HepG2 (cell line): Measurements from ENCODE around the gene CCDC197. TPM values are rescaled to one million over a fixed set of nuclear protein-coding genes. Genes with fewer than 3 reads are reported as not detected.
A peak's percentile ranks its signal among the peaks of the same experiment; 100 is the strongest.

ENCODE experiments used
- ATAC-seq: fragments of 200-7000 bp; cut with Tn5 transposase; 3 replicates; pipeline ENCODE4 v1.9.1; 2020; ENCODE audit warnings: mild to moderate bottlenecking, moderate library complexity
- BruUV-seq: library from RNA; stranded (reverse); fragments of 400-500 nt; replicated peaks from 2 replicates; lab custom pipeline; 2021; lab: Mats Ljungman, UMichigan
- CTCF ChIA-PET: fragments of 300-600 bp; formaldehyde crosslinking; extraction: SDS; loops from one replicate; lab custom pipeline; 2021; ENCODE audit warnings: low total read pairs, inconsistent platforms, low intra/inter-chr PET ratio; lab: Yijun Ruan, JAX
- POLR2A ChIA-PET: fragments of 350-600 bp; sonication (Branson Sonifier 250); formaldehyde crosslinking; loops from one replicate; lab custom pipeline; 2020; ENCODE audit warnings: antibody characterized with exemption, inconsistent platforms; lab: Yijun Ruan, JAX
- DNase-seq: peaks from one replicate; pipeline ENCODE4 v3.0.0-alpha.2; 2015; ENCODE audit warnings: low spot score
- FAIRE-seq: peaks from 3 replicates; lab custom pipeline; 2011; peaks lifted over from hg19 to GRCh38; lab: Jason Lieb, UNC
- H2AFZ ChIP-seq: one replicate; pipeline ENCODE4 v1.6.1; 2011; ENCODE audit warnings: low read length, inconsistent platforms
- H3K27ac ChIP-seq: fragments of 300-600 bp; 3 replicates; pipeline ENCODE4 v1.8.0; 2011; ENCODE audit warnings: mixed run types, mild to moderate bottlenecking, mixed read lengths, low read length, inconsistent platforms; ENCODE audit not compliant: insufficient read depth; ENCODE audit errors: extremely low read length
- H3K27me3 ChIP-seq, 2 experiments: fragments of 200-600 bp in 1 of 2; 2 replicates in 1 of 2; 3 replicates in 1 of 2; pipeline versions ENCODE4 v1.6.0 to v1.8.0; 2011; ENCODE audit warnings: low read length in 2 of 2, mild to moderate bottlenecking in 2 of 2, moderate library complexity in 2 of 2, inconsistent platforms in 1 of 2; ENCODE audit not compliant: insufficient read depth in 2 of 2, control insufficient read depth in 1 of 2
- H3K36me3 ChIP-seq, 2 experiments: fragments of 200-600 bp in 1 of 2; replicated peaks in 1 of 2; 2 replicates in 1 of 2; 3 replicates in 1 of 2; pipeline versions ENCODE4 v1.5.1 to v1.8.0; 2011; ENCODE audit warnings: low read length in 2 of 2, inconsistent platforms in 1 of 2; ENCODE audit not compliant: insufficient read depth in 2 of 2, control insufficient read depth in 1 of 2
- H3K4me1 ChIP-seq: 2 replicates; pipeline ENCODE4 v1.5.1; 2012; ENCODE audit warnings: low read length, inconsistent platforms; ENCODE audit not compliant: insufficient read depth
- H3K4me2 ChIP-seq: 2 replicates; pipeline ENCODE4 v1.6.0; 2011; ENCODE audit warnings: low read depth, low read length, inconsistent platforms
- H3K4me3 ChIP-seq, 3 experiments: fragments of 200-600 bp in 1 of 3; sonication (generic), shearing (Covaris generic) in 1 of 3; replicated peaks in 1 of 3; 2 replicates each; pipeline ENCODE4 v1.5.1; 2011 to 2016; ENCODE audit warnings: low read length in 3 of 3, inconsistent platforms in 2 of 3, low read depth in 2 of 3, mild to moderate bottlenecking in 2 of 3, control low read depth in 1 of 3, mixed read lengths in 1 of 3; ENCODE audit not compliant: insufficient read depth in 1 of 3
- H3K79me2 ChIP-seq: one replicate; pipeline ENCODE4 v1.6.1; 2011; ENCODE audit warnings: low read length, inconsistent platforms; ENCODE audit not compliant: insufficient read depth
- H3K9ac ChIP-seq: 2 replicates; pipeline ENCODE4 v1.6.0; 2011; ENCODE audit warnings: mild to moderate bottlenecking, low read depth, low read length, inconsistent platforms; ENCODE audit not compliant: insufficient read depth
- H3K9me3 ChIP-seq: 2 replicates; pipeline ENCODE4 v1.5.1; 2012; ENCODE audit warnings: mild to moderate bottlenecking, low read length
- H4K20me1 ChIP-seq: 2 replicates; pipeline ENCODE4 v1.6.0; 2011; ENCODE audit warnings: inconsistent platforms, mild to moderate bottlenecking, low read length, moderate library complexity; ENCODE audit not compliant: insufficient read depth
- GATAD2A ChIP-seq: IDR thresholded peaks from 2 replicates; pipeline ENCODE4 v1.6.1; 2016
- KAT7 ChIP-seq: IDR thresholded peaks from 2 replicates; pipeline ENCODE4 v1.6.1; 2018; ENCODE audit warnings: borderline replicate concordance, missing compliant biosample characterization
- NR2F6 ChIP-seq, 2 experiments: IDR thresholded peaks; 2 replicates each; pipeline ENCODE4 v1.6.1; 2016; ENCODE audit warnings: antibody characterized with exemption in 1 of 2, mild to moderate bottlenecking in 1 of 2
- NRL ChIP-seq: sonication (generic); formaldehyde crosslinking; IDR thresholded peaks from 2 replicates; pipeline ENCODE4 v1.5.0; 2020; ENCODE audit warnings: missing genetic modification reagents, mild to moderate bottlenecking, moderate library complexity, borderline replicate concordance
- ONECUT2 ChIP-seq: sonication (generic); formaldehyde crosslinking; IDR thresholded peaks from 2 replicates; pipeline ENCODE4 v1.4.0; 2020; ENCODE audit warnings: missing genetic modification reagents
- POLR2A ChIP-seq, 2 experiments: IDR thresholded peaks; 2 replicates each; pipeline ENCODE4 v1.6.1; 2011; ENCODE audit warnings: low read depth in 2 of 2, low read length in 2 of 2, mild to moderate bottlenecking in 1 of 2, moderate library complexity in 1 of 2; ENCODE audit not compliant: insufficient read depth in 1 of 2
- SALL1 ChIP-seq: sonication (generic); formaldehyde crosslinking; IDR thresholded peaks from 2 replicates; pipeline ENCODE4 v1.8.0; 2022; ENCODE audit warnings: mild to moderate bottlenecking, missing genetic modification reagents
- SMAD3 ChIP-seq: sonication (generic); formaldehyde crosslinking; IDR thresholded peaks from 2 replicates; pipeline ENCODE4 v1.4.0; 2020; ENCODE audit warnings: missing genetic modification reagents
- TAF1 ChIP-seq: sonication (generic); formaldehyde crosslinking; IDR thresholded peaks from 2 replicates; pipeline ENCODE4 v1.4.0; 2020; ENCODE audit warnings: missing genetic modification reagents
- TP53 ChIP-seq: sonication (generic); formaldehyde crosslinking; conservative IDR thresholded peaks from 2 replicates; pipeline ENCODE4 v1.4.0; 2020; ENCODE audit warnings: missing genetic modification reagents
- ZFX ChIP-seq: sonication (generic); formaldehyde crosslinking; IDR thresholded peaks from 2 replicates; pipeline ENCODE4 v1.4.0; 2020; ENCODE audit warnings: mild to moderate bottlenecking, low read depth, missing genetic modification reagents, moderate library complexity
- ZFY ChIP-seq: sonication (generic); formaldehyde crosslinking; IDR thresholded peaks from 2 replicates; pipeline ENCODE4 v1.4.0; 2020; ENCODE audit warnings: missing genetic modification reagents
- ZNF256 ChIP-seq: sonication (generic); formaldehyde crosslinking; conservative IDR thresholded peaks from 2 replicates; pipeline ENCODE4 v1.4.0; 2020; ENCODE audit warnings: missing genetic modification reagents
- ZNF614 ChIP-seq: IDR thresholded peaks from 2 replicates; pipeline ENCODE4 v1.6.1; 2018; ENCODE audit warnings: missing biosample characterization, missing genetic modification reagents, inconsistent platforms, borderline replicate concordance
- ZNF644 ChIP-seq: IDR thresholded peaks from 2 replicates; pipeline ENCODE4 v1.6.1; 2016; ENCODE audit warnings: low read depth
- ZNF891 ChIP-seq: sonication (generic); formaldehyde crosslinking; IDR thresholded peaks from 2 replicates; pipeline ENCODE4 v1.5.0; 2020; ENCODE audit warnings: mild to moderate bottlenecking, missing genetic modification reagents
- WGBS: methylation state at CpG from one replicate; pipeline ENCODE4 v1.1.6; 2017; ENCODE audit warnings: low lambda C conversion rate; 5-methylcytosine and 5-hydroxymethylcytosine counted together
- in situ Hi-C: cut with HindIII; loops from 2 replicates; pipeline ENCODE4 v1.10.0; 2017; ENCODE audit warnings: low pct_unique_long_range_greater_than_20kb; ENCODE audit not compliant: extremely low pct_ligation_motif_present
- intact Hi-C: fragments of 100-400 bp; cut with micrococcal nuclease; formaldehyde crosslinking; loops from one replicate; pipeline ENCODE4 v1.10.0; 2022; ENCODE audit not compliant: unreplicated experiment
- polyA plus RNA-seq, 8 experiments: library from polyadenylated mRNA; depleted of rRNA in 3 of 8; stranded (reverse) in 7 of 8; unstranded in 1 of 8; fragments of >200 nt; fragmentation: Illumina TruSeq in 4 of 8; extraction: Trizol in 4 of 8; gene quantifications; 2 replicates each; pipeline versions ENCODE4 v1.2.1 to v1.2.3, GENCODE V29; 2011 to 2016; ENCODE audit warnings: low read depth in 4 of 8, missing spikeins in 1 of 8, mixed read lengths in 1 of 8; ENCODE audit not compliant: insufficient read depth in 1 of 8
- total RNA-seq, 5 experiments: library from RNA; depleted of rRNA; stranded (reverse); fragments of >200 nt; fragmentation: Illumina TruSeq; extraction: Trizol; gene quantifications; 2 replicates each; pipeline ENCODE4 v1.2.3, GENCODE V29; 2016; ENCODE audit warnings: low read depth in 1 of 5
- TF ChIP-seq, protein P1 (sequence below): sonication (generic); formaldehyde crosslinking; IDR thresholded peaks from 2 replicates; pipeline ENCODE4 v1.4.0; 2020; ENCODE audit warnings: missing genetic modification reagents
- TF ChIP-seq, protein P2 (sequence below): sonication (generic); formaldehyde crosslinking; IDR thresholded peaks from 2 replicates; pipeline ENCODE4 v1.4.0; 2020; ENCODE audit warnings: low read depth, mild to moderate bottlenecking, missing genetic modification reagents
- TF ChIP-seq, protein P3 (sequence below): IDR thresholded peaks from 2 replicates; pipeline ENCODE4 v1.6.1; 2016
- TF ChIP-seq, protein P4 (sequence below): sonication (generic); formaldehyde crosslinking; IDR thresholded peaks from 2 replicates; pipeline ENCODE4 v1.5.0; 2020; ENCODE audit warnings: missing genetic modification reagents

The CCDC197 gene
- total and polyA plus RNA-seq, 2 of the 13 experiments (the other 11 are each of a cell fraction or from before 2014, with no cell fraction given): 0.11 to 0.13 TPM

DNA sequence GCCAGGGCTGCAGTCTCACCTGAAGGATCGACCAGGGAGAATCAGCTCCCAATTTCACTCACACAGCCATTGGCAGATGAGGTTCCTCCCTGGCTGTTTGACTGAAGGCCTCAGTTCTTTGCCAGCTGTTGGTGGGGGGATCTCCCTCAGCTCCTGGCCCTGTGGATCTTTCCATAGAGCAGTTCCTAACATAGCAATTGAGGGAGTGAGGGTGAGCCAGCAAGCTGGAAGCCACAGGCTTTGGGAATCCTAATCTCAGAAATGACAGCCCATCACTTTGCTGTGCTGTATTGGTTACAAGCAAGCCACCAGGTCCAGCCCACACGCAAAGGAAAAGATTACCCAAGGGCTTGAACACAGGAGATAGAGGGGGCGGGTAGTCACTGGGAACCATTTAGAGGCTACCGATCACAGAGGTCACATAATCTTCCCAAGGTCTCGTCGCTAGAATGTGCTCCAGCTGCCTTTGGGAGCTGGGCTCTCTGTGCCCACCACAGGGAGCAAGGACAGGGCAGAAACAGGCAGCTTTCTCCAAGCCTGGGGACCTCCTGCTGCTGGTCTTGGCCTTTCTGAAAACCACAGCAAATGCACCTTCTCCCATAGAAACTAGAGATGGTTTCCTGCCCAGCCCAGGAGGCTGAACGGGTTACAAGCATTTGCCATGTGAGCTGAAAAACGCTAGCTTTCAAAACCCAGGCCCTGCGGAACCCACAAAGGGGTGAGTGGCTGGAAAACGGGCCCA, 24.5 kb downstream of the CCDC197 start:
- Histone ChIP-seq H3K27me3 (peaks cover 4 to 18% of the 10 kb centered on the region in 2 experiments; a peak in 4 of 5 replicates), H3K4me2 (peak overlapping the region; percentile 97), H3K27ac (no peak overlapping the region), H3K9ac (peak overlapping the region; percentile 47; the same call in 1 of the 2 replicates), H3K9me3 (no peaks in the 10 kb centered on the region), H3K4me1 (peaks cover 55% of the 10 kb centered on the region), H3K79me2 (no peaks in the 10 kb centered on the region), H3K4me3 (peak overlapping the region; percentile 48 to 66 (median 52)), H3K36me3 (no peaks in the 10 kb centered on the region), H4K20me1 (no peaks in the 10 kb centered on the region), H2AFZ (peak overlapping the region; percentile 85)
- no peak for FAIRE-seq
- in situ Hi-C loops: no loop called here
- POLR2A ChIA-PET: interaction anchor here (0.8 to 2.7 kb wide), 10 partner anchors 10 to 272 kb away, joined by 3 to 12 read pairs (median 5); partner anchors contain the start of genes DDX24, IFI27L1 and SERPINA10
- CTCF ChIA-PET: no interaction called here
- no TSS peak for BruUV-seq
- intact Hi-C loops: no loop called here
- DNase-seq: peak; percentile 42
- WGBS: 3% methylated on average over 8 of the region's 10 CpGs
- peak; percentile 37 for ATAC-seq
- TF ChIP-seq SALL1 (CRISPR knock-in tag): peak; percentile 37; the same call in 1 of the 2 replicates
- TF ChIP-seq POLR2A (IDR thresholded peaks at IDR 0.05; ENCODE audit: insufficient read depth in 1 of 2, low read depth in 2 of 2, low read length in 2 of 2): peak; percentile 19 to 32; a peak in 1 of 4 replicates
- TF ChIP-seq, protein P1, sequence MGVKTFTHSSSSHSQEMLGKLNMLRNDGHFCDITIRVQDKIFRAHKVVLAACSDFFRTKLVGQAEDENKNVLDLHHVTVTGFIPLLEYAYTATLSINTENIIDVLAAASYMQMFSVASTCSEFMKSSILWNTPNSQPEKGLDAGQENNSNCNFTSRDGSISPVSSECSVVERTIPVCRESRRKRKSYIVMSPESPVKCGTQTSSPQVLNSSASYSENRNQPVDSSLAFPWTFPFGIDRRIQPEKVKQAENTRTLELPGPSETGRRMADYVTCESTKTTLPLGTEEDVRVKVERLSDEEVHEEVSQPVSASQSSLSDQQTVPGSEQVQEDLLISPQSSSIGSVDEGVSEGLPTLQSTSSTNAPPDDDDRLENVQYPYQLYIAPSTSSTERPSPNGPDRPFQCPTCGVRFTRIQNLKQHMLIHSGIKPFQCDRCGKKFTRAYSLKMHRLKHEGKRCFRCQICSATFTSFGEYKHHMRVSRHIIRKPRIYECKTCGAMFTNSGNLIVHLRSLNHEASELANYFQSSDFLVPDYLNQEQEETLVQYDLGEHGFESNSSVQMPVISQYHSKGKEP: no peak
- TF ChIP-seq SMAD3 (CRISPR knock-in tag): 0 out of 2 replicates have a peak, but pooled peaks have one; percentile 4
- no peak for TF ChIP-seq GATAD2A (CRISPR knock-in tag)
- TF ChIP-seq ONECUT2: no peak
- TF ChIP-seq ZNF891: 0 out of 2 replicates have a peak, but pooled peaks have one; percentile 48
- peak; percentile 49; the same call in 1 of the 2 replicates for TF ChIP-seq ZFX (CRISPR knock-in tag)
- TF ChIP-seq TP53: no peak
- TF ChIP-seq, protein P2, sequence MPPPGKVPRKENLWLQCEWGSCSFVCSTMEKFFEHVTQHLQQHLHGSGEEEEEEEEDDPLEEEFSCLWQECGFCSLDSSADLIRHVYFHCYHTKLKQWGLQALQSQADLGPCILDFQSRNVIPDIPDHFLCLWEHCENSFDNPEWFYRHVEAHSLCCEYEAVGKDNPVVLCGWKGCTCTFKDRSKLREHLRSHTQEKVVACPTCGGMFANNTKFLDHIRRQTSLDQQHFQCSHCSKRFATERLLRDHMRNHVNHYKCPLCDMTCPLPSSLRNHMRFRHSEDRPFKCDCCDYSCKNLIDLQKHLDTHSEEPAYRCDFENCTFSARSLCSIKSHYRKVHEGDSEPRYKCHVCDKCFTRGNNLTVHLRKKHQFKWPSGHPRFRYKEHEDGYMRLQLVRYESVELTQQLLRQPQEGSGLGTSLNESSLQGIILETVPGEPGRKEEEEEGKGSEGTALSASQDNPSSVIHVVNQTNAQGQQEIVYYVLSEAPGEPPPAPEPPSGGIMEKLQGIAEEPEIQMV: 0 out of 2 replicates have a peak, but pooled peaks have one; percentile 33
- TF ChIP-seq, protein P3, sequence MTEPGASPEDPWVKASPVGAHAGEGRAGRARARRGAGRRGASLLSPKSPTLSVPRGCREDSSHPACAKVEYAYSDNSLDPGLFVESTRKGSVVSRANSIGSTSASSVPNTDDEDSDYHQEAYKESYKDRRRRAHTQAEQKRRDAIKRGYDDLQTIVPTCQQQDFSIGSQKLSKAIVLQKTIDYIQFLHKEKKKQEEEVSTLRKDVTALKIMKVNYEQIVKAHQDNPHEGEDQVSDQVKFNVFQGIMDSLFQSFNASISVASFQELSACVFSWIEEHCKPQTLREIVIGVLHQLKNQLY (CRISPR knock-in tag): no peak
- TF ChIP-seq NR2F6 (IDR thresholded peaks at IDR 0.05): no peak
- TF ChIP-seq NR2F6 (CRISPR knock-in tag; IDR thresholded peaks at IDR 0.05): no peak
- no peak for TF ChIP-seq ZNF644 (CRISPR knock-in tag)
- 0 out of 2 replicates have a peak, but pooled peaks have one; percentile 29 for TF ChIP-seq NRL (CRISPR knock-in tag)
- 0 out of 2 replicates have a peak, but pooled peaks have one; percentile 12 for TF ChIP-seq KAT7 (CRISPR knock-in tag)
- TF ChIP-seq, protein P4, sequence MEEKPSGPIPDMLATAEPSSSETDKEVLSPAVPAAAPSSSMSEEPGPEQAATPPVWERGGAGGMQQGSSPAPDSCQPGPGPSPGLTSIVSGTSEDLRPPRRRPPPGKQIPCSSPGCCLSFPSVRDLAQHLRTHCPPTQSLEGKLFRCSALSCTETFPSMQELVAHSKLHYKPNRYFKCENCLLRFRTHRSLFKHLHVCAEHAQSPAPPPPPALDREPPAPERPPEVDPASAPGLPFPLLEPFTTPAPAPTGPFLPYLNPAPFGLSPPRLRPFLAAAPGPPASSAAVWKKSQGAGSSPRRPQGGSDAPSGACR (CRISPR knock-in tag): no peak
- TF ChIP-seq ZFY (CRISPR knock-in tag): peak; percentile 31; the same call in 1 of the 2 replicates
- no peak for TF ChIP-seq ZNF614 (CRISPR knock-in tag)
- TF ChIP-seq ZNF256 (CRISPR knock-in tag): no peak
- 0 out of 2 replicates have a peak, but pooled peaks have one; percentile 20 for TF ChIP-seq TAF1 (CRISPR knock-in tag)
